Vagina (tissue), 2 donors: ENCODE data around the gene SIGLEC12.

Experiments
- POLR2A ChIP-seq, 2 donors: fragments of 450-650 bp; IDR thresholded peaks; one replicate each; pipeline ENCODE4 v1.6.1; 2017; ENCODE audit warnings: antibody characterized with exemption in 2 of 2, mild to moderate bottlenecking in 2 of 2, moderate library complexity in 2 of 2
- TF ChIP-seq, protein P1 (sequence below), 3 experiments: fragments of 450-650 bp in 2 of 3; fragments of 200-600 bp in 1 of 3; sonication (generic) in 1 of 3; IDR thresholded peaks; one replicate each; pipeline ENCODE4 v1.5.1; 2017 to 2019; ENCODE audit warnings: antibody characterized with exemption in 3 of 3, mild to moderate bottlenecking in 2 of 3, moderate library complexity in 2 of 3

DNA sequence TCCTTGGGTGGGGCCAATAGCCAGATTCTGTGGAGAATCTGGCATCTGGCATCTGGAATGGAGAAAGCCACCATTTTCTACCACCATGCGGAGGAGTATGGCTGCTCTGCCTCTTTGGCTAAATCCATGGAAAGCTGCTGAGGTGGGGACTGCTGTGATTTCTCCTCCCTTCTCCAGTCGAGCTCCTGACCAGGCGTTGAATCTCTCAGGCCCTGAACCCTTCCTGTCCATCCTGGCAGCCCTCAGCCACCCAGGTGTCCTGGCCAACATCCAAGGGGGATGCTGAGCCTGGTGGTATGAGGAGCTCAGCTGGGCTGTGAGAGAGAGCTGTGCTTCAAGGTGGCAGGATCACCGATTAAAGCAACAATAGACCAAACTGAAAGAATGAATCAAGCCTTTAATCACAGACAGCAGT, 47.3 kb upstream of the SIGLEC12 start:
- no peak for TF ChIP-seq POLR2A (IDR thresholded peaks at IDR 0.05)
- TF ChIP-seq, protein P1, sequence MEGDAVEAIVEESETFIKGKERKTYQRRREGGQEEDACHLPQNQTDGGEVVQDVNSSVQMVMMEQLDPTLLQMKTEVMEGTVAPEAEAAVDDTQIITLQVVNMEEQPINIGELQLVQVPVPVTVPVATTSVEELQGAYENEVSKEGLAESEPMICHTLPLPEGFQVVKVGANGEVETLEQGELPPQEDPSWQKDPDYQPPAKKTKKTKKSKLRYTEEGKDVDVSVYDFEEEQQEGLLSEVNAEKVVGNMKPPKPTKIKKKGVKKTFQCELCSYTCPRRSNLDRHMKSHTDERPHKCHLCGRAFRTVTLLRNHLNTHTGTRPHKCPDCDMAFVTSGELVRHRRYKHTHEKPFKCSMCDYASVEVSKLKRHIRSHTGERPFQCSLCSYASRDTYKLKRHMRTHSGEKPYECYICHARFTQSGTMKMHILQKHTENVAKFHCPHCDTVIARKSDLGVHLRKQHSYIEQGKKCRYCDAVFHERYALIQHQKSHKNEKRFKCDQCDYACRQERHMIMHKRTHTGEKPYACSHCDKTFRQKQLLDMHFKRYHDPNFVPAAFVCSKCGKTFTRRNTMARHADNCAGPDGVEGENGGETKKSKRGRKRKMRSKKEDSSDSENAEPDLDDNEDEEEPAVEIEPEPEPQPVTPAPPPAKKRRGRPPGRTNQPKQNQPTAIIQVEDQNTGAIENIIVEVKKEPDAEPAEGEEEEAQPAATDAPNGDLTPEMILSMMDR (IDR thresholded peaks at IDR 0.05), result no peak
